Panc1 (cell line): Measurements from ENCODE around the gene GATM.

Source experiments
- POLR2AphosphoS5 ChIP-seq: IDR thresholded peaks from 2 replicates; pipeline ENCODE4 v1.6.1; 2012; ENCODE audit warnings: mild to moderate bottlenecking, low read depth, low read length, moderate library complexity
- SIN3A ChIP-seq: IDR thresholded peaks from 2 replicates; pipeline ENCODE4 v1.6.1; 2012; ENCODE audit warnings: low read depth, mild to moderate bottlenecking, low read length, moderate library complexity, borderline replicate concordance; ENCODE audit not compliant: insufficient read depth
- TCF7L2 ChIP-seq: IDR thresholded peaks from 2 replicates; pipeline ENCODE4 v1.6.1; 2011; ENCODE audit warnings: mild to moderate bottlenecking, low read depth, low read length, inconsistent platforms
- TF ChIP-seq, protein P1 (sequence below): fragments of 450-650 bp; IDR thresholded peaks from 2 replicates; pipeline ENCODE4 v1.5.1; 2017; ENCODE audit warnings: mild to moderate bottlenecking
- TF ChIP-seq, protein P2 (sequence below), 2 experiments: IDR thresholded peaks; 2 replicates each; pipeline ENCODE4 v1.6.1; 2011 to 2012; ENCODE audit warnings: low read depth in 2 of 2, control low read depth in 1 of 2, low read length in 1 of 2, mild to moderate bottlenecking in 1 of 2, moderate library complexity in 1 of 2; ENCODE audit not compliant: insufficient read depth in 1 of 2

DNA sequence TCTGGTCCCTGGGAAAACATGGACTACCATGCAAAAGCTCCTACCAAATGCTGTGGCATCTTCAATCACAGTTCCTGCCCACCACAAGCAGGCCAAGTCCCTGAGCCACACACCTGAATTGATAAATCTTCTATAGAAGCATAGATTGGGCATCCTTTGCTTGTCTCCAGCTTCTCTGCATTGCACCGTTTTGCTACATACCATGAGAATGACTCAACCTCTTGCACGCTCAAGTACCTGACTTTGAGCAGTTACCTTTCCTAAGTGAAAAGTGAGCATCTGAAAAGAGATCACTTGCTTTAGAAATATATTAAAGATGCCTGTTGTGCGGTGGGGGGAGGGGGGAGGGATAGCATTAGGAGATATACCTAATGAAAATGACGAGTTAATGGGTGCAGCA is 31.3 kb downstream of the GATM start:
- TF ChIP-seq, protein P1, sequence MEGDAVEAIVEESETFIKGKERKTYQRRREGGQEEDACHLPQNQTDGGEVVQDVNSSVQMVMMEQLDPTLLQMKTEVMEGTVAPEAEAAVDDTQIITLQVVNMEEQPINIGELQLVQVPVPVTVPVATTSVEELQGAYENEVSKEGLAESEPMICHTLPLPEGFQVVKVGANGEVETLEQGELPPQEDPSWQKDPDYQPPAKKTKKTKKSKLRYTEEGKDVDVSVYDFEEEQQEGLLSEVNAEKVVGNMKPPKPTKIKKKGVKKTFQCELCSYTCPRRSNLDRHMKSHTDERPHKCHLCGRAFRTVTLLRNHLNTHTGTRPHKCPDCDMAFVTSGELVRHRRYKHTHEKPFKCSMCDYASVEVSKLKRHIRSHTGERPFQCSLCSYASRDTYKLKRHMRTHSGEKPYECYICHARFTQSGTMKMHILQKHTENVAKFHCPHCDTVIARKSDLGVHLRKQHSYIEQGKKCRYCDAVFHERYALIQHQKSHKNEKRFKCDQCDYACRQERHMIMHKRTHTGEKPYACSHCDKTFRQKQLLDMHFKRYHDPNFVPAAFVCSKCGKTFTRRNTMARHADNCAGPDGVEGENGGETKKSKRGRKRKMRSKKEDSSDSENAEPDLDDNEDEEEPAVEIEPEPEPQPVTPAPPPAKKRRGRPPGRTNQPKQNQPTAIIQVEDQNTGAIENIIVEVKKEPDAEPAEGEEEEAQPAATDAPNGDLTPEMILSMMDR, result no peak
- TF ChIP-seq POLR2AphosphoS5 (no peak), TCF7L2 (no peak), SIN3A (no peak)
- TF ChIP-seq, protein P2, sequence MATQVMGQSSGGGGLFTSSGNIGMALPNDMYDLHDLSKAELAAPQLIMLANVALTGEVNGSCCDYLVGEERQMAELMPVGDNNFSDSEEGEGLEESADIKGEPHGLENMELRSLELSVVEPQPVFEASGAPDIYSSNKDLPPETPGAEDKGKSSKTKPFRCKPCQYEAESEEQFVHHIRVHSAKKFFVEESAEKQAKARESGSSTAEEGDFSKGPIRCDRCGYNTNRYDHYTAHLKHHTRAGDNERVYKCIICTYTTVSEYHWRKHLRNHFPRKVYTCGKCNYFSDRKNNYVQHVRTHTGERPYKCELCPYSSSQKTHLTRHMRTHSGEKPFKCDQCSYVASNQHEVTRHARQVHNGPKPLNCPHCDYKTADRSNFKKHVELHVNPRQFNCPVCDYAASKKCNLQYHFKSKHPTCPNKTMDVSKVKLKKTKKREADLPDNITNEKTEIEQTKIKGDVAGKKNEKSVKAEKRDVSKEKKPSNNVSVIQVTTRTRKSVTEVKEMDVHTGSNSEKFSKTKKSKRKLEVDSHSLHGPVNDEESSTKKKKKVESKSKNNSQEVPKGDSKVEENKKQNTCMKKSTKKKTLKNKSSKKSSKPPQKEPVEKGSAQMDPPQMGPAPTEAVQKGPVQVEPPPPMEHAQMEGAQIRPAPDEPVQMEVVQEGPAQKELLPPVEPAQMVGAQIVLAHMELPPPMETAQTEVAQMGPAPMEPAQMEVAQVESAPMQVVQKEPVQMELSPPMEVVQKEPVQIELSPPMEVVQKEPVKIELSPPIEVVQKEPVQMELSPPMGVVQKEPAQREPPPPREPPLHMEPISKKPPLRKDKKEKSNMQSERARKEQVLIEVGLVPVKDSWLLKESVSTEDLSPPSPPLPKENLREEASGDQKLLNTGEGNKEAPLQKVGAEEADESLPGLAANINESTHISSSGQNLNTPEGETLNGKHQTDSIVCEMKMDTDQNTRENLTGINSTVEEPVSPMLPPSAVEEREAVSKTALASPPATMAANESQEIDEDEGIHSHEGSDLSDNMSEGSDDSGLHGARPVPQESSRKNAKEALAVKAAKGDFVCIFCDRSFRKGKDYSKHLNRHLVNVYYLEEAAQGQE (IDR thresholded peaks at IDR 0.05; ENCODE audit: insufficient read depth in 1 of 2, low read depth in 2 of 2, low read length in 1 of 2), result no peak
